Smooth muscle cell (in vitro differentiated cells): ENCODE results near the gene EGFR. TPM values are rescaled to one million over a fixed set of nuclear protein-coding genes. Genes with fewer than 3 reads are reported as not detected.

Experiments used
- DNase-seq: peaks from one replicate; lab custom pipeline; 2025; ENCODE audit not compliant: unreplicated experiment; lab: John Stamatoyannopoulos, UW
- H2AFZ ChIP-seq: fragments of 200-600 bp; sonication (generic); 2 replicates; pipeline ENCODE4 v1.6.0; 2016; ENCODE audit warnings: antibody characterized with exemption, low read depth, mild to moderate bottlenecking
- H3F3A ChIP-seq: fragments of 200-600 bp; sonication (generic); 2 replicates; pipeline ENCODE4 v1.6.0; 2017; ENCODE audit warnings: antibody characterized with exemption, low read depth
- H3K27ac ChIP-seq: fragments of 200-600 bp; sonication (generic); 2 replicates; pipeline ENCODE4 v1.5.1; 2016; ENCODE audit warnings: low read depth, mild to moderate bottlenecking
- H3K27me3 ChIP-seq: fragments of 200-600 bp; sonication (generic); 2 replicates; pipeline ENCODE4 v1.6.1; 2016; ENCODE audit warnings: low read depth, mild to moderate bottlenecking
- H3K36me3 ChIP-seq: fragments of 200-600 bp; sonication (generic); 2 replicates; pipeline ENCODE4 v1.5.1; 2016; ENCODE audit warnings: low read depth
- H3K4me1 ChIP-seq: fragments of 200-600 bp; sonication (generic); 2 replicates; pipeline ENCODE4 v1.5.1; 2016; ENCODE audit warnings: low read depth
- H3K4me2 ChIP-seq: fragments of 200-600 bp; sonication (generic); 2 replicates; pipeline ENCODE4 v1.6.0; 2016; ENCODE audit warnings: mild to moderate bottlenecking
- H3K4me3 ChIP-seq: fragments of 200-600 bp; sonication (generic); 2 replicates; pipeline ENCODE4 v1.5.1; 2016; ENCODE audit warnings: mild to moderate bottlenecking
- H3K79me2 ChIP-seq: fragments of 200-600 bp; sonication (generic); 2 replicates; pipeline ENCODE4 v1.6.0; 2016; ENCODE audit warnings: low read depth, mild to moderate bottlenecking
- H3K9ac ChIP-seq: fragments of 200-600 bp; sonication (generic); 2 replicates; pipeline ENCODE4 v1.6.0; 2016; ENCODE audit warnings: low read depth
- H3K9me3 ChIP-seq: fragments of 200-600 bp; sonication (generic); replicated peaks from 2 replicates; pipeline ENCODE4 v1.5.1; 2016; ENCODE audit warnings: low read depth
- H4K20me1 ChIP-seq: fragments of 200-600 bp; sonication (generic); 2 replicates; pipeline ENCODE4 v1.6.0; 2016; ENCODE audit warnings: low read depth
- WGBS: methylation state at CpG from one replicate; pipeline ENCODE4 v1.1.7; 2016; ENCODE audit warnings: low lambda C conversion rate; 5-methylcytosine and 5-hydroxymethylcytosine counted together
- polyA plus RNA-seq: library from polyadenylated mRNA; unstranded; fragments of >200 nt; fragmentation: Nextera tagmentation; extraction: Ambion mirVana; gene quantifications from 2 replicates; pipeline ENCODE4 v1.2.1, GENCODE V29; 2016
- total RNA-seq: library from RNA; depleted of rRNA; stranded (reverse); fragments of >200 nt; gene quantifications from 2 replicates; pipeline ENCODE4 v1.2.3, GENCODE V29; 2014
- TF ChIP-seq, protein P1 (sequence below): fragments of 200-600 bp; sonication (generic); IDR thresholded peaks from 2 replicates; pipeline ENCODE4 v1.5.1; 2017; ENCODE audit warnings: borderline replicate concordance, mild to moderate bottlenecking, antibody characterized with exemption; ENCODE audit not compliant: insufficient read depth, poor library complexity, severe bottlenecking

The EGFR gene
- total and polyA plus RNA-seq, 2 experiments from 2014 or later = 9.0 to 31.1 TPM

DNA sequence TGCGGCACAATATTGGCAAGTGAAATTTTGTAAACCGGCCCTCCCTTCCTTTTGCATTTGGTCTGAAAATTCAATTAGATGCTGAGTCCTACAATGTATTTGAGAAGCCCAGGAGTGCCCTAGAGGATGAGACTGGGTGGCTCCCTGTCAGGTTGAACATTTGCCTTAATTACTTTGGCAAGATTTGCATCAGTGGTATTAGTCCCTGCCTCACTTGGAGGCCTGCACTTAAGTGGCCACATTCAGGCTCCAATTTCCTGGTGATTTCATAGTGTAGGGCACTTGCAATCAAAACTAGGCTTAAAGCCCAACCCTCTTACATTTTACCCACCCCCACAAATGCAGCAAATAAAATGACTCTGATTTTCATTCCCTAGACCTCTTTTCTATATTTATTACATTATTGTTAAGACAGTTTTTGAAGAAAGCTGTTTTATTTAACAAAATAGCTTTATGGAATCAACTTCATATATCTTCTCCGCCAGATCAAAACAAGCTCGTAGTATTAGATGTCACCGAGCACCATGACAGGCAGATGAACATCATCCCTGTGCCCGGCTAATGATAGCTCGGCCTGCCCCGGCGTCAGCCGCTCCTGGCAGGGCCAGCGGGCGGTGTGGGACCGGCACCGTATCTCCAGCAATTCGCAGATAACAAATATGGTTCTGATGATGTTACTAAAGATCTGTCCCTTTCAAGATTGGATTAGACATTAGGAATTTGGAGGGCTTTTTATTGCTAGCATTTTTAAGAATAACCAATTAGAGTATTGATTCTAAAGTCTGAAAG is 73.6 kb downstream of the EGFR start:
- no peaks in the 10 kb centered on the region for H3K9me3 ChIP-seq
- WGBS = 96% methylated on average over 15 of the region's 15 CpGs
- no peak overlapping the region for H3K4me3 ChIP-seq
- TF ChIP-seq, protein P1, sequence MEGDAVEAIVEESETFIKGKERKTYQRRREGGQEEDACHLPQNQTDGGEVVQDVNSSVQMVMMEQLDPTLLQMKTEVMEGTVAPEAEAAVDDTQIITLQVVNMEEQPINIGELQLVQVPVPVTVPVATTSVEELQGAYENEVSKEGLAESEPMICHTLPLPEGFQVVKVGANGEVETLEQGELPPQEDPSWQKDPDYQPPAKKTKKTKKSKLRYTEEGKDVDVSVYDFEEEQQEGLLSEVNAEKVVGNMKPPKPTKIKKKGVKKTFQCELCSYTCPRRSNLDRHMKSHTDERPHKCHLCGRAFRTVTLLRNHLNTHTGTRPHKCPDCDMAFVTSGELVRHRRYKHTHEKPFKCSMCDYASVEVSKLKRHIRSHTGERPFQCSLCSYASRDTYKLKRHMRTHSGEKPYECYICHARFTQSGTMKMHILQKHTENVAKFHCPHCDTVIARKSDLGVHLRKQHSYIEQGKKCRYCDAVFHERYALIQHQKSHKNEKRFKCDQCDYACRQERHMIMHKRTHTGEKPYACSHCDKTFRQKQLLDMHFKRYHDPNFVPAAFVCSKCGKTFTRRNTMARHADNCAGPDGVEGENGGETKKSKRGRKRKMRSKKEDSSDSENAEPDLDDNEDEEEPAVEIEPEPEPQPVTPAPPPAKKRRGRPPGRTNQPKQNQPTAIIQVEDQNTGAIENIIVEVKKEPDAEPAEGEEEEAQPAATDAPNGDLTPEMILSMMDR = no peak
- H3K4me1 ChIP-seq = no peaks in the 10 kb centered on the region
- peaks cover 16% of the 10 kb centered on the region for H4K20me1 ChIP-seq
- no peak overlapping the region for H3K4me2 ChIP-seq
- peaks cover 29% of the 10 kb centered on the region for H3K79me2 ChIP-seq
- no peak overlapping the region for H2AFZ ChIP-seq
- no peaks in the 10 kb centered on the region for H3K27me3 ChIP-seq
- no peak for DNase-seq
- no peak overlapping the region for H3K27ac ChIP-seq
- H3K36me3 ChIP-seq = no peaks in the 10 kb centered on the region
- H3F3A ChIP-seq = peaks cover 6% of the 10 kb centered on the region
- H3K9ac ChIP-seq = no peak overlapping the region

DNA sequence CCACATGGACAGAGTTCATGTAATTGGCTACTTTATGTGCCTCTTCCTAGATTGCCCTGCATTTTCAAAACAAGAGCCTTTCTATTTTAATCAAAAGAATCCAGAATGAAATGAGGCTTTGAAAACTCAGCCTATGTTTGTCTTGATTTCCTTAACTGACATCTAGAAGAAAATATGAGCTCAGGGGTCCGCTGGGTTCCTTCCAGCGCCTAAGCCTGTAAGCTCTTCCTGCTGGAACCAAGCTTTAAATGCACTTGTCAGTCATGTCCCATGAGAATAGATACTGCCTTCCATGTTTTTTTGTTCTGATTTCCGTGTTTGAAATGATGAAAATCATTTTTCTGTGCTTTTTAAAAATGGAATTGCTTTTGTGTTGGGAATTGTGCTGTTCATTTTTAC is 74.2 kb downstream of the EGFR start:
- Histone ChIP-seq H3K4me3 (no peak overlapping the region), H4K20me1 (peaks cover 16% of the 10 kb centered on the region)
- 97% methylated on average over 3 of the region's 3 CpGs for WGBS

DNA sequence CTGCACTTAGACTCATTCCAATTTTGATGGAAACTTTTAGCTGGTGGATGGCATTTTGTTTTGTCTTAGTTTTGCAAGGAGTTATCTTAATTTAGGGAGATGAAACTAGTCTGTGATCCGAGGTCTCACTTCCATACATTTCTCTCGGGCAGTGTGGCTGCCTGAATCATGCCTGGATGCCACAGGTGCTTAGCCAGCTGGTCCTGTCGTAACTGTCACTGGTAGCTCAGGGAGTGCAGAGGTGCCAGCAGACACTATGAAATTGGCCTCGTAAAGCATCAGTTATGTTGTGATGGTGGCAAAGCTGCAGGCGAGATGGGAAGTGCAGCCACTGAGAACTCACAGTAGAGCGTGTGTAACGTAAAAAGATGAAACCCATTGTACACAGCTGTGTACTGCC is 74.9 kb downstream of the EGFR start:
- Histone ChIP-seq H3K9me3 (no peaks in the 10 kb centered on the region), H3K4me2 (no peak overlapping the region), H3K36me3 (no peaks in the 10 kb centered on the region), H3K9ac (no peak overlapping the region), H3F3A (no peaks in the 10 kb centered on the region), H2AFZ (no peak overlapping the region), H3K27ac (no peak overlapping the region), H3K4me1 (peaks cover 7% of the 10 kb centered on the region), H4K20me1 (peaks cover 16% of the 10 kb centered on the region), H3K27me3 (no peaks in the 10 kb centered on the region), H3K4me3 (no peak overlapping the region), H3K79me2 (peaks cover 36% of the 10 kb centered on the region)
- no peak for DNase-seq
- WGBS = 88% methylated on average over 7 of the region's 7 CpGs
- TF ChIP-seq, protein P1 = no peak

More for the DNA sequence above, 74.2 kb downstream of the EGFR start:
- no peak overlapping the region for H3K9ac ChIP-seq
- peaks cover 2% of the 10 kb centered on the region for H3F3A ChIP-seq
- no peak for DNase-seq
- H3K4me2 ChIP-seq = no peak overlapping the region
- no peak overlapping the region for H2AFZ ChIP-seq
- no peaks in the 10 kb centered on the region for H3K9me3 ChIP-seq
- H3K36me3 ChIP-seq = no peaks in the 10 kb centered on the region
- H3K79me2 ChIP-seq = peaks cover 35% of the 10 kb centered on the region
- TF ChIP-seq, protein P1 = no peak
- H3K4me1 ChIP-seq = no peaks in the 10 kb centered on the region
- H3K27ac ChIP-seq = no peak overlapping the region
- no peaks in the 10 kb centered on the region for H3K27me3 ChIP-seq
